CD14-positive monocyte (primary cell): Measurements from ENCODE around the gene KCNJ10. TPM values are rescaled to one million over a fixed set of nuclear protein-coding genes. Genes with fewer than 3 reads are reported as not detected.

ENCODE experiments used
- DNase-seq, 3 donors: peaks; one replicate each; pipeline ENCODE4 v3.0.0-alpha.2; 2011 to 2022
- H2AFZ ChIP-seq: 2 replicates; pipeline ENCODE4 v1.6.0; 2012; ENCODE audit warnings: mild to moderate bottlenecking, low read depth, low read length, inconsistent platforms; ENCODE audit not compliant: insufficient read depth, poor library complexity, severe bottlenecking
- H3K27ac ChIP-seq, 2 donors: 1 replicate in 1 of 2; 2 replicates in 1 of 2; pipeline ENCODE4 v1.5.1; 2012 to 2013; ENCODE audit warnings: low read length in 2 of 2, control low read depth in 1 of 2, inconsistent platforms in 1 of 2, low read depth in 1 of 2, mild to moderate bottlenecking in 1 of 2
- H3K27me3 ChIP-seq, 2 donors: one replicate each; pipeline versions ENCODE4 v1.6.0 to v1.6.1; 2011 to 2013; ENCODE audit warnings: low read length in 2 of 2; ENCODE audit not compliant: control insufficient read depth in 2 of 2, insufficient read depth in 2 of 2
- H3K36me3 ChIP-seq, 2 donors: replicated peaks in 1 of 2; 1 replicate in 1 of 2; 2 replicates in 1 of 2; pipeline versions ENCODE4 v1.5.1 to v1.6.1; 2012 to 2013; ENCODE audit warnings: low read length in 2 of 2, control low read depth in 1 of 2, inconsistent platforms in 1 of 2, mild to moderate bottlenecking in 1 of 2; ENCODE audit not compliant: insufficient read depth in 2 of 2, control insufficient read depth in 1 of 2
- H3K4me1 ChIP-seq, 2 donors: 1 replicate in 1 of 2; 2 replicates in 1 of 2; pipeline versions ENCODE4 v1.5.1 to v1.6.1; 2012 to 2013; ENCODE audit warnings: low read length in 2 of 2, control low read depth in 1 of 2, inconsistent platforms in 1 of 2, mild to moderate bottlenecking in 1 of 2, moderate library complexity in 1 of 2; ENCODE audit not compliant: insufficient read depth in 2 of 2, control insufficient read depth in 1 of 2
- H3K4me2 ChIP-seq: replicated peaks from 2 replicates; pipeline ENCODE3; 2012; ENCODE audit warnings: low read length, moderate library complexity, mild to moderate bottlenecking; ENCODE audit not compliant: poor library complexity, severe bottlenecking; ENCODE audit errors: extremely low read depth
- H3K4me3 ChIP-seq, 3 experiments: fragments of 200-600 bp in 1 of 3; sonication (generic) in 1 of 3; replicated peaks in 1 of 3; 1 replicate in 2 of 3; 2 replicates in 1 of 3; pipeline ENCODE4 v1.5.1; 2011 to 2013; ENCODE audit warnings: low read length in 3 of 3, mild to moderate bottlenecking in 3 of 3, control low read depth in 2 of 3, low read depth in 2 of 3, inconsistent platforms in 1 of 3, moderate library complexity in 1 of 3
- H3K79me2 ChIP-seq: 2 replicates; pipeline ENCODE4 v1.6.0; 2012; ENCODE audit warnings: mild to moderate bottlenecking, control low read depth, inconsistent platforms, low read length, moderate library complexity; ENCODE audit not compliant: insufficient read depth
- H3K9ac ChIP-seq: 2 replicates; pipeline ENCODE4 v1.6.0; 2017; ENCODE audit warnings: low read length, mild to moderate bottlenecking; ENCODE audit not compliant: insufficient read depth, poor library complexity, severe bottlenecking
- H3K9me3 ChIP-seq, 2 donors: replicated peaks in 1 of 2; 1 replicate in 1 of 2; 2 replicates in 1 of 2; pipeline versions ENCODE4 v1.5.1 to v1.6.1; 2012 to 2013; ENCODE audit warnings: low read length in 2 of 2, control low read depth in 1 of 2; ENCODE audit not compliant: control insufficient read depth in 1 of 2, insufficient read depth in 1 of 2
- H4K20me1 ChIP-seq: 2 replicates; pipeline ENCODE4 v1.6.0; 2012; ENCODE audit warnings: mild to moderate bottlenecking, low read length, control low read depth, moderate library complexity; ENCODE audit not compliant: insufficient read depth
- H3K27ac Mint-ChIP-seq, 7 donors: one replicate each; pipeline ENCODE4 v1.8.0; 2020; ENCODE audit warnings: mild to moderate bottlenecking in 7 of 7, mixed read lengths in 7 of 7, moderate library complexity in 6 of 7, inconsistent platforms in 2 of 7
- H3K27me3 Mint-ChIP-seq, 3 donors: one replicate each; pipeline ENCODE4 v1.8.0; 2021 to 2022; ENCODE audit warnings: low read depth in 3 of 3, mild to moderate bottlenecking in 3 of 3, mixed read lengths in 3 of 3, moderate library complexity in 3 of 3, inconsistent platforms in 1 of 3
- H3K36me3 Mint-ChIP-seq, 2 donors: one replicate each; pipeline ENCODE4 v1.8.0; 2020; ENCODE audit warnings: mixed read lengths in 2 of 2, inconsistent platforms in 1 of 2, mild to moderate bottlenecking in 1 of 2
- H3K4me1 Mint-ChIP-seq: one replicate; pipeline ENCODE4 v1.8.0; 2020; ENCODE audit warnings: mild to moderate bottlenecking, mixed read lengths
- H3K4me3 Mint-ChIP-seq, 2 donors: one replicate each; pipeline ENCODE4 v1.8.0; 2020; ENCODE audit warnings: mild to moderate bottlenecking in 2 of 2, mixed read lengths in 2 of 2, moderate library complexity in 1 of 2
- H3K9me3 Mint-ChIP-seq, 7 donors: one replicate each; pipeline ENCODE4 v1.8.0; 2020 to 2022; ENCODE audit warnings: mixed read lengths in 7 of 7, mild to moderate bottlenecking in 6 of 7, moderate library complexity in 6 of 7, inconsistent platforms in 2 of 7
- WGBS: methylation state at CpG from one replicate; pipeline ENCODE4 v1.1.5; 2013; ENCODE audit warnings: missing lambda C conversion rate; ENCODE audit not compliant: insufficient coverage; 5-methylcytosine and 5-hydroxymethylcytosine counted together
- intact Hi-C, 2 donors: fragments of 100-400 bp; cut with micrococcal nuclease; formaldehyde crosslinking; loops; one replicate each; pipeline versions ENCODE4 v1.15.0 to v1.15.1; 2023
- polyA plus RNA-seq, 3 donors: library from polyadenylated mRNA; depleted of rRNA in 1 of 3; unstranded in 2 of 3; stranded (reverse) in 1 of 3; fragments of 300-500 nt in 2 of 3; fragments of >200 nt in 1 of 3; fragmentation: Illumina TruSeq in 2 of 3; gene quantifications; 1 replicate in 2 of 3; 2 replicates in 1 of 3; pipeline ENCODE4 v1.2.3, GENCODE V29; 2012 to 2021
- TF ChIP-seq, protein P1 (sequence below): fragments of 200-600 bp; IDR thresholded peaks from one replicate; pipeline ENCODE4 v1.8.0; 2022; ENCODE audit warnings: antibody characterized with exemption, mild to moderate bottlenecking

The KCNJ10 gene
- polyA plus RNA-seq, 3 donors = 0.23 TPM; not detected in 2

- H3K27ac Mint-ChIP-seq = no peak overlapping the region
- intact Hi-C loops = no loop called here
These were observed 48.4 kb downstream of the KCNJ10 start for GRCh38 chr1:160021376-160022074.

DNA sequence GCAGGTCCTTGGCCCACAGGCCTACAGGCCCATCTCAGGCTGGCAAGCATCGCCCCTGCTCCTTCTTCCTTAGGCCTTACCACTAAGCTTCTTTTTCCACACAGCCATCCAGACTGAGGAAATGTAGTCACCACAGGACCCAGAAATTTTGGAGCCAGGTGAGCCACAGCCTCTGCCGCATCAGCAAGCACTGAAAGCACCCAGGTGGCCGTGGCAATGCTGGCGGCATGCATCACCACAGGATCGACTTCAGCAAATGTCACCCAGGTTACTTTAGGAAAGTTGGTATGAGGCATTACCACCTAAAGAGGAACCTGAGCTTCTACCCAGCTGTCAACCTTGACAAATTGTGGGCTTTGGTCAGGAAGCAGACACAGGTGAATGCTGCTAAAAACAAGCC, 49.8 kb downstream of the KCNJ10 start:
- Histone ChIP-seq H2AFZ (no peak overlapping the region), H3K36me3 (no peaks in the 10 kb centered on the region), H3K4me2 (no peak overlapping the region), H3K27me3 (no peaks in the 10 kb centered on the region), H3K4me1 (no peaks in the 10 kb centered on the region), H3K9me3 (no peaks in the 10 kb centered on the region), H3K79me2 (no peaks in the 10 kb centered on the region), H3K27ac (no peak overlapping the region), H4K20me1 (no peaks in the 10 kb centered on the region), H3K9ac (no peak overlapping the region), H3K4me3 (no peak overlapping the region)
- WGBS = 70% methylated on average over 5 of the region's 5 CpGs
- Mint-ChIP-seq H3K4me3 (no peak overlapping the region), H3K27me3 (peaks cover 1 to 7% (median 1%) of the 10 kb centered on the region in 3 donors), H3K27ac (no peak overlapping the region), H3K36me3 (peaks cover under 1 to 2% of the 10 kb centered on the region in 2 donors), H3K9me3 (no peaks in the 10 kb centered on the region), H3K4me1 (peaks cover 3% of the 10 kb centered on the region)
- intact Hi-C loops = no loop called here
- no peak for DNase-seq
- TF ChIP-seq, protein P1, sequence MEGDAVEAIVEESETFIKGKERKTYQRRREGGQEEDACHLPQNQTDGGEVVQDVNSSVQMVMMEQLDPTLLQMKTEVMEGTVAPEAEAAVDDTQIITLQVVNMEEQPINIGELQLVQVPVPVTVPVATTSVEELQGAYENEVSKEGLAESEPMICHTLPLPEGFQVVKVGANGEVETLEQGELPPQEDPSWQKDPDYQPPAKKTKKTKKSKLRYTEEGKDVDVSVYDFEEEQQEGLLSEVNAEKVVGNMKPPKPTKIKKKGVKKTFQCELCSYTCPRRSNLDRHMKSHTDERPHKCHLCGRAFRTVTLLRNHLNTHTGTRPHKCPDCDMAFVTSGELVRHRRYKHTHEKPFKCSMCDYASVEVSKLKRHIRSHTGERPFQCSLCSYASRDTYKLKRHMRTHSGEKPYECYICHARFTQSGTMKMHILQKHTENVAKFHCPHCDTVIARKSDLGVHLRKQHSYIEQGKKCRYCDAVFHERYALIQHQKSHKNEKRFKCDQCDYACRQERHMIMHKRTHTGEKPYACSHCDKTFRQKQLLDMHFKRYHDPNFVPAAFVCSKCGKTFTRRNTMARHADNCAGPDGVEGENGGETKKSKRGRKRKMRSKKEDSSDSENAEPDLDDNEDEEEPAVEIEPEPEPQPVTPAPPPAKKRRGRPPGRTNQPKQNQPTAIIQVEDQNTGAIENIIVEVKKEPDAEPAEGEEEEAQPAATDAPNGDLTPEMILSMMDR = no peak

More at GRCh38 chr1:160021376-160022074, 48.4 kb downstream of the KCNJ10 start:
- TF ChIP-seq, protein P1 = no peak
- Mint-ChIP-seq H3K4me3 (no peak overlapping the region), H3K36me3 (peaks cover 2 to 9% of the 10 kb centered on the region in 2 donors), H3K27me3 (peaks cover 1 to 7% (median 1%) of the 10 kb centered on the region in 3 donors), H3K9me3 (no peaks in the 10 kb centered on the region), H3K4me1 (peaks cover 6% of the 10 kb centered on the region)
- Histone ChIP-seq H3K36me3 (no peaks in the 10 kb centered on the region), H3K27ac (no peak overlapping the region), H3K4me3 (no peak overlapping the region), H3K4me1 (no peaks in the 10 kb centered on the region), H3K79me2 (no peaks in the 10 kb centered on the region), H2AFZ (no peak overlapping the region), H4K20me1 (no peaks in the 10 kb centered on the region), H3K9ac (no peak overlapping the region), H3K27me3 (no peaks in the 10 kb centered on the region), H3K9me3 (no peaks in the 10 kb centered on the region), H3K4me2 (no peak overlapping the region)
- WGBS = 83% methylated on average over 2 of the region's 5 CpGs
- DNase-seq = no peak
